HepG2 (cell line): ENCODE results near the gene UBALD1. TPM values are rescaled to one million over a fixed set of nuclear protein-coding genes. Genes with fewer than 3 reads are reported as not detected.

Experiments
- ATAC-seq: fragments of 200-7000 bp; cut with Tn5 transposase; 3 replicates; pipeline ENCODE4 v1.9.1; 2020; ENCODE audit warnings: mild to moderate bottlenecking, moderate library complexity
- BruUV-seq: library from RNA; stranded (reverse); fragments of 400-500 nt; replicated peaks from 2 replicates; lab custom pipeline; 2021; lab: Mats Ljungman, UMichigan
- CTCF ChIA-PET: fragments of 300-600 bp; formaldehyde crosslinking; extraction: SDS; loops from one replicate; lab custom pipeline; 2021; ENCODE audit warnings: low total read pairs, inconsistent platforms, low intra/inter-chr PET ratio; lab: Yijun Ruan, JAX
- POLR2A ChIA-PET: fragments of 350-600 bp; sonication (Branson Sonifier 250); formaldehyde crosslinking; loops from one replicate; lab custom pipeline; 2020; ENCODE audit warnings: antibody characterized with exemption, inconsistent platforms; lab: Yijun Ruan, JAX
- DNase-seq: peaks from one replicate; pipeline ENCODE4 v3.0.0-alpha.2; 2015; ENCODE audit warnings: low spot score
- FAIRE-seq: peaks from 3 replicates; lab custom pipeline; 2011; peaks lifted over from hg19 to GRCh38; lab: Jason Lieb, UNC
- H2AFZ ChIP-seq: one replicate; pipeline ENCODE4 v1.6.1; 2011; ENCODE audit warnings: low read length, inconsistent platforms
- H3K27ac ChIP-seq: fragments of 300-600 bp; 3 replicates; pipeline ENCODE4 v1.8.0; 2011; ENCODE audit warnings: mixed run types, mild to moderate bottlenecking, mixed read lengths, low read length, inconsistent platforms; ENCODE audit not compliant: insufficient read depth; ENCODE audit errors: extremely low read length
- H3K27me3 ChIP-seq, 2 experiments: fragments of 200-600 bp in 1 of 2; 2 replicates in 1 of 2; 3 replicates in 1 of 2; pipeline versions ENCODE4 v1.6.0 to v1.8.0; 2011; ENCODE audit warnings: low read length in 2 of 2, mild to moderate bottlenecking in 2 of 2, moderate library complexity in 2 of 2, inconsistent platforms in 1 of 2; ENCODE audit not compliant: insufficient read depth in 2 of 2, control insufficient read depth in 1 of 2
- H3K36me3 ChIP-seq, 2 experiments: fragments of 200-600 bp in 1 of 2; replicated peaks in 1 of 2; 2 replicates in 1 of 2; 3 replicates in 1 of 2; pipeline versions ENCODE4 v1.5.1 to v1.8.0; 2011; ENCODE audit warnings: low read length in 2 of 2, inconsistent platforms in 1 of 2; ENCODE audit not compliant: insufficient read depth in 2 of 2, control insufficient read depth in 1 of 2
- H3K4me1 ChIP-seq: 2 replicates; pipeline ENCODE4 v1.5.1; 2012; ENCODE audit warnings: low read length, inconsistent platforms; ENCODE audit not compliant: insufficient read depth
- H3K4me2 ChIP-seq: 2 replicates; pipeline ENCODE4 v1.6.0; 2011; ENCODE audit warnings: low read depth, low read length, inconsistent platforms
- H3K4me3 ChIP-seq, 3 experiments: fragments of 200-600 bp in 1 of 3; sonication (generic), shearing (Covaris generic) in 1 of 3; replicated peaks in 1 of 3; 2 replicates each; pipeline ENCODE4 v1.5.1; 2011 to 2016; ENCODE audit warnings: low read length in 3 of 3, inconsistent platforms in 2 of 3, low read depth in 2 of 3, mild to moderate bottlenecking in 2 of 3, control low read depth in 1 of 3, mixed read lengths in 1 of 3; ENCODE audit not compliant: insufficient read depth in 1 of 3
- H3K79me2 ChIP-seq: one replicate; pipeline ENCODE4 v1.6.1; 2011; ENCODE audit warnings: low read length, inconsistent platforms; ENCODE audit not compliant: insufficient read depth
- H3K9ac ChIP-seq: 2 replicates; pipeline ENCODE4 v1.6.0; 2011; ENCODE audit warnings: mild to moderate bottlenecking, low read depth, low read length, inconsistent platforms; ENCODE audit not compliant: insufficient read depth
- H3K9me3 ChIP-seq: 2 replicates; pipeline ENCODE4 v1.5.1; 2012; ENCODE audit warnings: mild to moderate bottlenecking, low read length
- H4K20me1 ChIP-seq: 2 replicates; pipeline ENCODE4 v1.6.0; 2011; ENCODE audit warnings: inconsistent platforms, mild to moderate bottlenecking, low read length, moderate library complexity; ENCODE audit not compliant: insufficient read depth
- AGO2 ChIP-seq: fragments of 200-400 bp; formaldehyde crosslinking; optimal IDR thresholded peaks from 2 replicates; pipeline ENCODE3; 2017; ENCODE audit warnings: mild to moderate bottlenecking, low read depth, low read length, moderate library complexity
- CBX1 ChIP-seq: IDR thresholded peaks from one replicate; pipeline ENCODE4 v1.6.1; 2016; ENCODE audit warnings: antibody characterized with exemption, low read depth
- GATAD1 ChIP-seq: IDR thresholded peaks from 2 replicates; pipeline ENCODE4 v1.6.1; 2016; ENCODE audit warnings: missing genetic modification reagents, missing compliant biosample characterization
- HOXA5 ChIP-seq: sonication (generic); formaldehyde crosslinking; IDR thresholded peaks from 2 replicates; pipeline ENCODE4 v1.4.0; 2020; ENCODE audit warnings: missing genetic modification reagents
- RBFOX2 ChIP-seq: fragments of 200-400 bp; formaldehyde crosslinking; IDR thresholded peaks from 2 replicates; pipeline ENCODE4 v1.6.1; 2017; ENCODE audit warnings: low read depth, mild to moderate bottlenecking, low read length
- ZNF543 ChIP-seq: sonication (generic); formaldehyde crosslinking; IDR thresholded peaks from 2 replicates; pipeline ENCODE4 v1.4.0; 2020; ENCODE audit warnings: mild to moderate bottlenecking, missing genetic modification reagents
- ZNF749 ChIP-seq: sonication (generic); formaldehyde crosslinking; IDR thresholded peaks from 2 replicates; pipeline ENCODE4 v1.8.0; 2022; ENCODE audit warnings: mild to moderate bottlenecking, missing genetic modification reagents, moderate library complexity, borderline replicate concordance
- ZZZ3 ChIP-seq: sonication (generic); formaldehyde crosslinking; IDR thresholded peaks from 2 replicates; pipeline ENCODE4 v1.4.0; 2020; ENCODE audit warnings: missing genetic modification reagents, mild to moderate bottlenecking, borderline replicate concordance
- WGBS: methylation state at CpG from one replicate; pipeline ENCODE4 v1.1.6; 2017; ENCODE audit warnings: low lambda C conversion rate; 5-methylcytosine and 5-hydroxymethylcytosine counted together
- in situ Hi-C: cut with HindIII; loops from 2 replicates; pipeline ENCODE4 v1.10.0; 2017; ENCODE audit warnings: low pct_unique_long_range_greater_than_20kb; ENCODE audit not compliant: extremely low pct_ligation_motif_present
- intact Hi-C: fragments of 100-400 bp; cut with micrococcal nuclease; formaldehyde crosslinking; loops from one replicate; pipeline ENCODE4 v1.10.0; 2022; ENCODE audit not compliant: unreplicated experiment
- polyA plus RNA-seq, 8 experiments: library from polyadenylated mRNA; depleted of rRNA in 3 of 8; stranded (reverse) in 7 of 8; unstranded in 1 of 8; fragments of >200 nt; fragmentation: Illumina TruSeq in 4 of 8; extraction: Trizol in 4 of 8; gene quantifications; 2 replicates each; pipeline versions ENCODE4 v1.2.1 to v1.2.3, GENCODE V29; 2011 to 2016; ENCODE audit warnings: low read depth in 4 of 8, missing spikeins in 1 of 8, mixed read lengths in 1 of 8; ENCODE audit not compliant: insufficient read depth in 1 of 8
- total RNA-seq, 5 experiments: library from RNA; depleted of rRNA; stranded (reverse); fragments of >200 nt; fragmentation: Illumina TruSeq; extraction: Trizol; gene quantifications; 2 replicates each; pipeline ENCODE4 v1.2.3, GENCODE V29; 2016; ENCODE audit warnings: low read depth in 1 of 5

The UBALD1 gene
- total and polyA plus RNA-seq, 2 of the 13 experiments (the other 11 are each of a cell fraction or from before 2014, with no cell fraction given) = 6.8 to 12.3 TPM

GRCh38 chr16:4609200-4610010 lies 5.3 kb downstream of the UBALD1 start:
- POLR2A ChIA-PET = interaction anchor here (0.6 kb wide), 1 partner anchor 156 kb away, joined by 3 read pairs; no protein-coding TSS in a partner anchor
- intact Hi-C loops = loop anchor here (10.0 kb wide), 1 partner anchor 345 kb away; the partner anchor contains the start of gene SEC14L5
- WGBS = 94% methylated on average over 41 of the region's 45 CpGs
- in situ Hi-C loops = no loop called here
- no peak for ATAC-seq
- Histone ChIP-seq H2AFZ (no peak overlapping the region), H3K36me3 (peaks cover 8 to 31% of the 10 kb centered on the region in 2 experiments; a peak in 3 of 5 replicates), H3K27ac (no peak overlapping the region), H3K9ac (no peak overlapping the region), H3K27me3 (no peaks in the 10 kb centered on the region; a peak in 1 of 5 replicates), H3K9me3 (no peaks in the 10 kb centered on the region), H3K4me1 (peaks cover 37% of the 10 kb centered on the region), H3K4me3 (no peak overlapping the region), H3K79me2 (peaks cover 36% of the 10 kb centered on the region)
- no TSS peak for BruUV-seq
- CTCF ChIA-PET = no interaction called here
- TF ChIP-seq ZNF749 (no peak), RBFOX2 (peak; percentile 45; the same call in 1 of the 2 replicates), AGO2 (peak; percentile 29)
- TF ChIP-seq, all 625 proteins: peak for 2
- FAIRE-seq = no peak
- H4K20me1 ChIP-seq = peaks cover 31% of the 10 kb centered on the region; the same call in 1 of the 2 replicates
- no peak overlapping the region for H3K4me2 ChIP-seq
- no peak for DNase-seq

- Histone ChIP-seq H3K36me3 (peaks cover 8 to 31% of the 10 kb centered on the region in 2 experiments; a peak in 3 of 5 replicates), H4K20me1 (peaks cover 29% of the 10 kb centered on the region; the same call in 1 of the 2 replicates), H3K4me2 (no peak overlapping the region), H3K4me3 (no peak overlapping the region), H3K9me3 (no peaks in the 10 kb centered on the region), H3K79me2 (peaks cover 28% of the 10 kb centered on the region), H2AFZ (no peak overlapping the region), H3K9ac (no peak overlapping the region), H3K27ac (no peak overlapping the region), H3K4me1 (peaks cover 42% of the 10 kb centered on the region), H3K27me3 (peaks cover 0 to 5% of the 10 kb centered on the region in 2 experiments; a peak in 2 of 5 replicates)
- ChIA-PET CTCF (no interaction called here), POLR2A (no interaction called here)
- intact Hi-C loops (no loop called here), in situ Hi-C loops (no loop called here)
- no peak for TF ChIP-seq CBX1
- no peak for TF ChIP-seq GATAD1 (CRISPR knock-in tag)
- TF ChIP-seq HOXA5 = no peak
- TF ChIP-seq ZNF543 = no peak
- TF ChIP-seq ZZZ3 = no peak
- no peak for ATAC-seq
- BruUV-seq = no TSS peak
- FAIRE-seq = no peak
- DNase-seq = no peak
- WGBS = 93% methylated on average over 7 of the region's 8 CpGs
Observed at GRCh38 chr16:4608704-4608980, 6.0 kb downstream of the UBALD1 start.
